NCI-H1417 treated with DMSO at 0.1 percent for 48 hours (cell line): ENCODE data around the gene PCSK5.

ENCODE experiments used
- DNase-seq: peaks from one replicate; lab custom pipeline; 2025; lab: John Stamatoyannopoulos, UW

PCSK5 gene

GRCh38 chr9:76082057-76082456, 191.6 kb downstream of the PCSK5 start:
- no peak for DNase-seq

- DNase-seq = no peak
Observed at GRCh38 chr9:76085596-76085995, 195.1 kb downstream of the PCSK5 start.

DNA sequence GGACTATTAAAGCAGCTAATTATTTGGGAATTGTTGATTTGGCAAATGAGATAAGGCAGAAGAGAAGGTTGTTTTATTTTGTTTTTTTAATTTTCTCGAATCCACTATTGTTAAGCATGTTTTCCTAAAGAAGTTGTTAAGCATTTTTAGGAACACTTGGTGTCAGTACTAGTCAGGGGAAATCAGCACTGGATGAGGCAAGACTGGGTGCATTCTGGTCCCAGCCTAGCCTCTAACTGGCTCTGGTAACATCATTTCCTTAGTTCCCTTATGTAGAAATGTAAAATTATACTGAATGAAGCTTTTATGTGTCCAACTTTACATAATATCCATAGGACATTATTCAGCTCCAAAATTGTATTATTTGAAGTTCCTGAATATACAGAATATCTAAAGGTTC, 196.1 kb downstream of the PCSK5 start:
- DNase-seq = no peak

DNA sequence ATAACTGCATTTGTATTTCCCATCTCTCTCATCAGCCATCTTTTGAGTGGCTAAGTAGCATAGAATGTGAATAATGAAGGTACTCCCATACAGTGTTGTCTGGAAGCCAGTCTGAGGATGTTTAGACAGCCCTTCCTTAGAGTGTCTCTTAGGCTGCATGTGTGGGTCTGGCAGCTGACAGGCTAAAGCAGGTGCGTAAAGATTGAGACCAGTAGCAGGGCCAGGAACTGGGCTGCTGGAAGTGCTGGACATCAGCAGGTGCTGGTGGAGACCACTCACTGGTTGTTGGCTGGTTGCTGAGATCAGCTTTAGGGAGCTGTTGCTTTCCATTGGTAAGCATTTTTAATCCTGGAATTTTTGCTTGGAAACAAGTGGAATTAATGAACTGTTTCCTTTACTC, 197.5 kb downstream of the PCSK5 start:
- DNase-seq = no peak

DNA sequence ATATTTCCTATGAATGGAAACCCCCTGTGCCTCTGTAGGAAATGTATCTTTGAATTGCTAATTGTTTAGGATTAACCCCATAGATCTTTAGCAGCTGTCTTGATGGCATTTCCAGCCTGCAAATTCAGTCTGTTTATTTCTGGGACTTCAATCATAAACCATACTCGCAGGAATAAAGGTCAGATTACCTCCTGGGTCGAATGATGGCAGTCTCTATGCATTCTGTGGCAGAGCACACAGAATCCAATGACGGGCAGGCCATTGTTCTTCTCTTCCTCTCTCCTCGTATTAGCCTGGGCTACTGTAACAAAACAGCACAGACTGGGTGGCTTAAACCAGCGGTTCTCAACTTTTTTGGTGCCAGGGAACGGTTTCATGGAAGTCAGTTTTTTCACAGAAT, 199.9 kb downstream of the PCSK5 start:
- DNase-seq = no peak

GRCh38 chr9:76090909-76091308, 200.4 kb downstream of the PCSK5 start:
- DNase-seq = no peak

DNA sequence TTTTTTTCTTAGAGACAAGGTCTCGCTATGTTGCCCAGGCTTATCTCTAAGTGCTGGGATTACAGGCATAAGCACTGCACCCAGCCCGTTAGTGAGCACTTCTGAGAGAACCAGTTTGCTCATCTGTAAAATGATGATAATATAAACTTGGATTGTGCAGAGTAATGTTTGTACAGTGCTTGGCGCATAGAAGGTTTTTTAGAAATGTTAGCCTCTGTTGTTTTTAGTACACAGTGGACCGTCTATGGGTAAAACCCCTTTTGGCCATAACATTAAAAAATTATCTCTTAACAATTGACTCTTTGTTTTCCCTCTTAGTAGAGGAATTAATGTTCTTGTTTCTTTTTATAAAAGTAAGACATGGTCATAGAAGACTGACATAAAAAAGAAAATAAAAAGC, 202.1 kb downstream of the PCSK5 start:
- no peak for DNase-seq

DNA sequence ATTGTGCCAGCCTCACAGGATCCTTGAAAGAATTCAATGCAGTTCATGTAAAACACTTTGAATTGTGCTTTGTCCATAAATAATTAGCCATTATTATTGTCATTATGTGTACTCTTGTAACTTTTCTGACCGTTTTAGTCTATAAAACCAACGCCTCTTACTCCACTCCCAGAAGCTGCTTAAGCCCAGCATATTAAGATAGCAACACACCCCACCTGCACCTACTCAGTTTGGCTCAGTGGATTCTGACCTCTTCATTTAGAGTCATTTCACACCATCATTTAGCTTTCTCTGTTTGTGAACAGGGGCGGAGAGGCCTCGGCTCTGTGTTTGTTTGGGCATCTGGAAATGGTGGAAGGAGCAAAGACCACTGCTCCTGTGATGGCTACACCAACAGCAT, 205.1 kb downstream of the PCSK5 start:
- DNase-seq = no peak

GRCh38 chr9:76099516-76099915, 209.0 kb downstream of the PCSK5 start:
- DNase-seq = no peak

DNA sequence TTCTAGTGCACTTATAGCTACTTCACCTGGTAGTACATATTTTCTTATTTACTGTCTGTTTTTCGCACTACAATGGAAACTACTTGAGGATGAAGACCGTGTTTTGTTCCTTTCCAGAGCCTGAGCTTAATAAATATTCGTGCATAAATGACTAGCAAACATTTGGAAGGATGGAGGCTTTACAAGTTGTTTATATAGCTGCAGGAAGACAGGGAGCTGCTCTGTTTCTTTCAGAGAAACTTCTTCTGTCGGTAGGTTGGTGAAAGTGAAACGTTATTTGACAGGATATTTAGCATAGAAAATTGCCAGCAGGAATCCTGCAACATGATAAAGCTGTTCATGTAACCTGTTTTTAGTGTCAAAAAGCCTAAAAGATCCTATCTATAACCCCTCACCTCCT, 210.6 kb downstream of the PCSK5 start:
- no peak for DNase-seq

DNA sequence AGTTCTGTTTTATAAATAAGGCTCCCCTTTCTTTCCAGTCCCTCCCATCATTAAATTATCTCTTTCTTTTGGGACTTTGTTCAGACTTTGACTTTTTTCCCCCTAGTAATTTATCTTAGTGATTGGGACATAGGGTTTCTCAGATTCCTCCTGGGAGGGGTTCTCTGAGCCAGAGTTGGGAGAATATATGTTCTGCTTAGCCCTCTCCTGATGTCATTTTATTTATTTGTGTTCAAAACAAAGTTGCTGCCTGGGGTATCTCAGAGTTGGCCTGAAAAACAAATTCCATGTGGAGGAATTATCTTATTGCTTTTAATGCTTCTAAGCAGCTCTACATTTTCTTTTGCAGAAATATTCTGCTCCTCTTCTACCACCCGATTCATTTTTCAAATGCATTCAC, 211.0 kb downstream of the PCSK5 start:
- DNase-seq = no peak

DNA sequence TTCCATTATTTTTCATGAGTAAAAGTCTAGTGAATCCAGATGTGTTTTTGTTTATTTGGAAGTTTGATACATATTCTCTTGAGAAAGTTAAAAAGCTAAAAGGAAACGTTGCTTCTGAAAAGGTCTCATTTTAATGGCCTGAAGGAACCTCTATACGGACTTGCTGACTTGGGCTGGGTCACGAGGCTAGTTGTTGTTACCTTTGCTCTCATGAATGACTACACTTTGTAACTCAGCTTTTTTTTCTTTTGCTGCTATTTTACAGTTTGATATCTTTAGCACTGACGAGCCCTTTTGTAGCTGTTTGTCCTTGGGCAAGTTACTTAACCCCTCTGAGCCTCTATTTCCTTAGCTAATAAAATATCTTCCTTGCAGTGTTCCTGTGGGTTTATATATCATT, 211.5 kb downstream of the PCSK5 start:
- DNase-seq = no peak

GRCh38 chr9:76103531-76104315, 213.2 kb downstream of the PCSK5 start:
- no peak for DNase-seq

- no peak for DNase-seq
Observed at GRCh38 chr9:76107482-76107881, 217.0 kb downstream of the PCSK5 start.

GRCh38 chr9:76109953-76110352, 219.5 kb downstream of the PCSK5 start:
- no peak for DNase-seq

- no peak for DNase-seq
Observed at GRCh38 chr9:76112151-76112550, 221.7 kb downstream of the PCSK5 start.

GRCh38 chr9:76114144-76114543, 223.7 kb downstream of the PCSK5 start:
- DNase-seq = no peak

- no peak for DNase-seq
Observed at GRCh38 chr9:76115396-76115795, 224.9 kb downstream of the PCSK5 start.

DNA sequence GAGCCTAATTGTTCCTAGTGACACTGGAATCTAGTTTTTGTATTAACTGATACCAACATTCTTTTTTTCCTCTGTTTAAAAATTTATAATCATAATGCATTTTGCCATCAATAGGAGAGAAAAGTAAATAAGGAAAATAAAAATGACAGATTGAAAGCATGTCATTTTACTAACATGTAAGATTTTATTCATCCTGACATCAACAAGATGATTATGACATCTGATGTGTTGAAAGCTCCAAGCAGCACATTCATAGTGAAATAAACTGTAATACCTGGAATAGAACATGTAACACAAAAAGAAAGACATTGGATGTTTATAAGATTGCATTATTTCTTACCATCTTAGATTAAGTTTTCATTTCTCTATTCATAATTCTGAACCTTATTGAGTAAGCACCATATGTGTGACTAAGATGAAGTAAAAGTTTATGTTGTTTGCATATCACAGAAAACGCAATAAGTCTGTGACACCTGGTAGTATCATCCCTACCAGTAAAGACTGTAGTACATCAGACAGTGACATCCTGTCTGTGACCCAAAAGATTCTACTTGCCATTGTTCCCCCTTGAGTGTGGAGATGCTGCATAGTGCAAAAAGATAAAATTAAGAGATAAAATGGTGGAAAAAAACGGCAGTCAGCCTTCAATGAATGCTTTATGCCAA, 225.6 kb downstream of the PCSK5 start:
- no peak for DNase-seq

DNA sequence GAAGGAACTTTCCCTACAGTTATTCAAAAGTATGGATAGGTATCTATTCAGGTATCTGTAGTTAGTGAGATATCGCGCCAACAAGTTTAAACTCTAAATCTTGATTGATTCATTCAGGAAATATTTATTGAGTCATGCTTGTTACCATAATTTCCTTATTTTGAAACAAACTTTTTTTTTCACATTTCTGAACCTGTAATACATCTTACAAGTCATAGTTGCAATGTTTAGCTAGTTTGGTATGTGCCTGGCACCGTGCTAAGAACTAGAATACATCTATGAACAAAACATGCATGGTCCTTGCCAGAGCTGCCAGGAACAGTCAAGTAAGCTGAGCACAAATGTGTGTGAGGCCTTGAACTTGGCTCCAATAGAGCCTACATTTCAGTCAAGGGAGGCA, 226.4 kb downstream of the PCSK5 start:
- no peak for DNase-seq

- no peak for DNase-seq
Observed at GRCh38 chr9:76127637-76128036, 237.2 kb downstream of the PCSK5 start.

DNA sequence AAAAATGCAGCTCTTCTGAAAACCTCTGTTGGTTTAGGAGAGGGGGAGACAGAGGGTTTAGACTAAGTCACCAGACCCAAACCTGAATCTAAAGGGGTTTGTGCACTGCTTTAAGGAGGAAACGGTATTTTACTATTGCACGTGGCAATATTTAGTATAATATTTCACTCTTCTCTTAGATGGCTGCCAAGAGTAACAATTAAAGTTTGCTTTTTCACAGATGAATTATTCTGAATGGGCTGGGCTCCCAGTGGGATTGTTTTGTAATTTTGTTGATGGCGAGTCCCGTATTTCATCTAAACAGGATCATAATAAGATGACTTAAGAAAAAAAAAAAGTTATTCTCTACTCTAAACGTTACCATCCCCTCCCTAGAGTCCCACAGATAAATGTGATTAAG, 245.4 kb downstream of the PCSK5 start:
- DNase-seq = no peak

DNA sequence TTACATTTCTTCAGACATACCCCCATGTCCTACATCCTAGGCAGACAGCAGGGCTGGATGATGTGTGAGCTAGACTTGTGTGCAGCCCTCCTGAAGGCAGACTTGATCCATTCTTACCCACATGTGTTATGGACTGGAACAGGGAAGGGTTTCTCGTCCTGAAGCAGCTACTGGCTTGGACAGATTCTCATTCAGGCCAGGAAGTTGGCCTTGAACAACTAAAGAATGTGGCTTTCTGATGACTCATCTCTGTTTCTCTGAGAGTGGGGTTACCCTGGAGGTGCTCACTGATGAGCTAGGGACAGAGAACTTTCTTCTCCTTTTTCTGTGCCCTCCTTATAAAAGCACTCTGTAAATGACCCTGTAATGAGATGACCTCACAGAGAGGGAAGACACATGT, 246.5 kb downstream of the PCSK5 start:
- DNase-seq = no peak

- no peak for DNase-seq
Observed at GRCh38 chr9:76137931-76138330, 247.5 kb downstream of the PCSK5 start.
